GM12878 (cell line): ENCODE results near the gene SMOC1. TPM values are rescaled to one million over a fixed set of nuclear protein-coding genes. Genes with fewer than 3 reads are reported as not detected.

Source experiments
- ATAC-seq: fragments of 200-7000 bp; cut with Tn5 transposase; 3 replicates; pipeline ENCODE4 v1.9.1; 2020; ENCODE audit warnings: mild to moderate bottlenecking, moderate library complexity
- BruUV-seq: library from RNA; stranded (reverse); fragments of 400-500 nt; replicated peaks from 2 replicates; lab custom pipeline; 2021; lab: Mats Ljungman, UMichigan
- CTCF ChIA-PET: fragments of 300-600 bp; sonication (Branson Sonifier 250); formaldehyde crosslinking; extraction: SDS; loops from one replicate; lab custom pipeline; 2021; ENCODE audit warnings: inconsistent platforms; lab: Yijun Ruan, JAX
- POLR2A ChIA-PET: fragments of 350-600 bp; formaldehyde crosslinking; extraction: SDS; loops from one replicate; lab custom pipeline; 2021; ENCODE audit warnings: inconsistent platforms; lab: Charles Lee
- RAD21 ChIA-PET: fragments of 300-600 bp; sonication (Branson Sonifier 250); formaldehyde crosslinking; loops from one replicate; lab custom pipeline; 2023; ENCODE audit warnings: antibody characterized with exemption; ENCODE audit not compliant: unreplicated experiment; lab: Charles Lee
- SMC1A ChIA-PET: fragments of 300-600 bp; sonication (Branson Sonifier 250); formaldehyde crosslinking; loops from one replicate; lab custom pipeline; 2023; ENCODE audit not compliant: unreplicated experiment, uncharacterized antibody; lab: Charles Lee
- DNase-seq: peaks from one replicate; pipeline ENCODE4 v3.0.0-alpha.2; 2011; ENCODE audit warnings: low read depth, low spot score
- FAIRE-seq: peaks from 3 replicates; lab custom pipeline; 2011; peaks lifted over from hg19 to GRCh38; lab: Jason Lieb, UNC
- H2AFZ ChIP-seq: 2 replicates; pipeline ENCODE4 v1.6.0; 2011; ENCODE audit warnings: low read depth, low read length, control low read depth; ENCODE audit not compliant: control insufficient read depth
- H3K27ac ChIP-seq: 2 replicates; pipeline ENCODE4 v1.5.1; 2011; ENCODE audit warnings: control low read depth; ENCODE audit not compliant: control insufficient read depth, insufficient read depth
- H3K27me3 ChIP-seq, 2 experiments: replicated peaks in 1 of 2; 2 replicates each; pipeline versions ENCODE4 v1.6.0 to v1.6.1; 2011; ENCODE audit warnings: low read length in 1 of 2; ENCODE audit not compliant: control insufficient read depth in 2 of 2, insufficient read depth in 2 of 2
- H3K36me3 ChIP-seq, 2 experiments: 2 replicates each; pipeline ENCODE4 v1.5.1; 2011; ENCODE audit warnings: low read length in 1 of 2; ENCODE audit not compliant: control insufficient read depth in 2 of 2, insufficient read depth in 2 of 2
- H3K4me1 ChIP-seq: 2 replicates; pipeline ENCODE4 v1.6.1; 2011; ENCODE audit warnings: mild to moderate bottlenecking, low read length, moderate library complexity, mixed read lengths; ENCODE audit not compliant: control insufficient read depth, insufficient read depth
- H3K4me2 ChIP-seq: 2 replicates; pipeline ENCODE4 v1.6.0; 2011; ENCODE audit warnings: control low read depth; ENCODE audit not compliant: control insufficient read depth, insufficient read depth
- H3K4me3 ChIP-seq: fragments of 200-600 bp; sonication (generic); 2 replicates; pipeline ENCODE4 v1.5.1; 2016
- H3K79me2 ChIP-seq: 2 replicates; pipeline ENCODE4 v1.6.0; 2011; ENCODE audit warnings: low read length; ENCODE audit not compliant: control insufficient read depth, insufficient read depth
- H3K9ac ChIP-seq: 2 replicates; pipeline ENCODE4 v1.8.0; 2011; ENCODE audit warnings: low read length, control low read depth, mixed read lengths; ENCODE audit not compliant: control insufficient read depth, insufficient read depth
- H3K9me3 ChIP-seq: replicated peaks from 3 replicates; pipeline ENCODE4 v1.5.1; 2011; ENCODE audit warnings: mild to moderate bottlenecking, low read length; ENCODE audit not compliant: control insufficient read depth, insufficient read depth
- H4K20me1 ChIP-seq: 2 replicates; pipeline ENCODE4 v1.6.0; 2011; ENCODE audit not compliant: control insufficient read depth, insufficient read depth
- CEBPB ChIP-seq, 2 experiments: fragments of 150-350 bp in 1 of 2; IDR thresholded peaks; 2 replicates each; pipeline ENCODE4 v1.6.1; 2012 to 2014; ENCODE audit warnings: low read depth in 2 of 2, low read length in 2 of 2, borderline replicate concordance in 1 of 2, inconsistent platforms in 1 of 2
- FOXK2 ChIP-seq: fragments of 450-650 bp; IDR thresholded peaks from 2 replicates; pipeline ENCODE4 v1.6.1; 2017; ENCODE audit warnings: mild to moderate bottlenecking, moderate library complexity
- MXI1 ChIP-seq: fragments of 150-350 bp; IDR thresholded peaks from 2 replicates; pipeline ENCODE4 v1.6.1; 2011; ENCODE audit warnings: low read depth, mild to moderate bottlenecking, inconsistent platforms, low read length, improper control_type of control experiment
- MYB ChIP-seq: fragments of 150-350 bp; IDR thresholded peaks from 2 replicates; pipeline ENCODE4 v1.6.1; 2014; ENCODE audit warnings: mild to moderate bottlenecking, low read depth, low read length, borderline replicate concordance
- PAX5 ChIP-seq: IDR thresholded peaks from 2 replicates; pipeline ENCODE4 v1.6.1; 2011; ENCODE audit warnings: low read depth, low read length, borderline replicate concordance
- RAD51 ChIP-seq: fragments of 450-650 bp; IDR thresholded peaks from 2 replicates; pipeline ENCODE4 v1.6.1; 2016; ENCODE audit warnings: moderate library complexity, mild to moderate bottlenecking, inconsistent platforms
- RB1 ChIP-seq: fragments of 450-650 bp; formaldehyde crosslinking; IDR thresholded peaks from 2 replicates; pipeline ENCODE4 v1.6.1; 2017; ENCODE audit warnings: mild to moderate bottlenecking, borderline replicate concordance
- WGBS: methylation state at CpG from one replicate; pipeline ENCODE4 v1.1.6; 2016; ENCODE audit warnings: low lambda C conversion rate; ENCODE audit not compliant: insufficient replicate concordance, insufficient coverage; ENCODE audit errors: missing lambda C conversion rate; 5-methylcytosine and 5-hydroxymethylcytosine counted together
- in situ Hi-C: fragments of 300-500 bp; cut with MboI; formaldehyde crosslinking; loops from 9 replicates; pipeline ENCODE4 v1.14.3; 2018; ENCODE audit warnings: mixed read lengths
- intact Hi-C: fragments of 100-400 bp; cut with micrococcal nuclease; formaldehyde crosslinking; loops from one replicate; pipeline ENCODE4 v1.14.2; 2022; ENCODE audit not compliant: unreplicated experiment
- polyA plus RNA-seq, 11 experiments: library from polyadenylated mRNA; depleted of rRNA in 4 of 11; unstranded in 6 of 11; stranded (reverse) in 5 of 11; fragments of >200 nt; fragmentation: Nextera tagmentation in 4 of 11; fragmentation: Illumina TruSeq in 1 of 11; extraction: Ambion mirVana in 4 of 11; extraction: Trizol in 1 of 11; gene quantifications; 1 replicate in 1 of 11; 2 replicates in 10 of 11; pipeline versions ENCODE4 v1.2.1 to v1.2.3, GENCODE V29; 2011 to 2016; ENCODE audit warnings: inconsistent platforms in 2 of 11, missing spikeins in 2 of 11, low read depth in 1 of 11
- total RNA-seq, 4 experiments: library from RNA; depleted of rRNA in 3 of 4; stranded (reverse); fragments of >200 nt in 3 of 4; fragmentation: Illumina TruSeq in 1 of 4; extraction: Trizol in 1 of 4; gene quantifications; 2 replicates each; pipeline versions ENCODE4 v1.2.1 to v1.2.3, GENCODE V29; 2013 to 2021
- TF ChIP-seq, protein P1 (sequence below): IDR thresholded peaks from 2 replicates; pipeline ENCODE4 v1.6.1; 2012; ENCODE audit warnings: mild to moderate bottlenecking, low read depth, low read length
- TF ChIP-seq, protein P2 (sequence below): fragments of 450-650 bp; IDR thresholded peaks from 2 replicates; pipeline ENCODE4 v1.6.1; 2017; ENCODE audit warnings: low read depth, mild to moderate bottlenecking, moderate library complexity
- TF ChIP-seq, protein P3 (sequence below): fragments of 450-650 bp; IDR thresholded peaks from 2 replicates; pipeline ENCODE4 v1.6.1; 2014; ENCODE audit warnings: mild to moderate bottlenecking
- TF ChIP-seq, protein P4 (sequence below): IDR thresholded peaks from 2 replicates; pipeline ENCODE4 v1.6.1; 2012; ENCODE audit warnings: low read depth, low read length, improper control_type of control experiment
- TF ChIP-seq, protein P5 (sequence below): fragments of 150-350 bp; IDR thresholded peaks from 2 replicates; pipeline ENCODE4 v1.6.1; 2014; ENCODE audit warnings: mild to moderate bottlenecking, low read depth, low read length

The SMOC1 gene
- total and polyA plus RNA-seq, 10 of the 15 experiments (the other 5 are each of a cell fraction or from before 2014, with no cell fraction given), result 0.03 to 0.26 (median 0.14) TPM; not detected in 7

DNA sequence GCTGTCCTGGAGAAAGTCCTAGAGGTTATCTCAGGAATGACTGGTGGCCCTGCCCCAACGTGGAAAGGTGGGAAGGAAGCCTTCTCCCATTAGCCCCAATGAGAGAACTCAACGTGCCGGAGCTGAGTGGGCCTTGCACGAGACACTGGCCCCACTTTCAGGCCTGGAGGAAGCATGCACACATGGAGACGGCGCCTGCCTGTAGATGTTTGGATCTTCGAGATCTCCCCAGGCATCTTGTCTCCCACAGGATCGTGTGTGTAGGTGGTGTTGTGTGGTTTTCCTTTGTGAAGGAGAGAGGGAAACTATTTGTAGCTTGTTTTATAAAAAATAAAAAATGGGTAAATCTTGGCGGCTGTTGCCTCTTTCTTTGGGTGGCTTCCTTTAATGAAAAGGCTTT is 152.8 kb downstream of the SMOC1 start:
- POLR2A ChIA-PET, result no interaction called here
- intact Hi-C loops, result no loop called here
- WGBS, result 30% methylated on average over 9 of the region's 9 CpGs

More for the DNA sequence above, 152.8 kb downstream of the SMOC1 start:
- Histone ChIP-seq H2AFZ (no peak overlapping the region), H3K4me3 (no peak overlapping the region), H3K9me3 (no peaks in the 10 kb centered on the region), H3K4me1 (no peaks in the 10 kb centered on the region), H4K20me1 (no peaks in the 10 kb centered on the region; the same call in 1 of the 2 replicates), H3K4me2 (no peak overlapping the region), H3K36me3 (no peaks in the 10 kb centered on the region), H3K9ac (no peak overlapping the region), H3K79me2 (no peaks in the 10 kb centered on the region), H3K27ac (no peak overlapping the region), H3K27me3 (no peaks in the 10 kb centered on the region; a peak in 1 of 4 replicates)
- CTCF ChIA-PET, result interaction anchor here (1.5 to 1.6 kb wide), 2 partner anchors 213 to 302 kb away, joined by 3 to 5 read pairs; no protein-coding TSS in a partner anchor
- in situ Hi-C loops, result no loop called here
- FAIRE-seq (no peak), DNase-seq (no peak), ATAC-seq (no peak)
- RAD21 ChIA-PET, result no interaction called here
- BruUV-seq, result no TSS peak
- TF ChIP-seq PAX5 (no peak), RAD51 (no peak), CEBPB (IDR thresholded peaks at IDR 0.05; ENCODE audit: borderline replicate concordance in 1 of 2, low read depth in 2 of 2, low read length in 2 of 2) (no peak), FOXK2 (no peak), MYB (no peak), MXI1 (no peak), RB1 (no peak)
- TF ChIP-seq, protein P1, sequence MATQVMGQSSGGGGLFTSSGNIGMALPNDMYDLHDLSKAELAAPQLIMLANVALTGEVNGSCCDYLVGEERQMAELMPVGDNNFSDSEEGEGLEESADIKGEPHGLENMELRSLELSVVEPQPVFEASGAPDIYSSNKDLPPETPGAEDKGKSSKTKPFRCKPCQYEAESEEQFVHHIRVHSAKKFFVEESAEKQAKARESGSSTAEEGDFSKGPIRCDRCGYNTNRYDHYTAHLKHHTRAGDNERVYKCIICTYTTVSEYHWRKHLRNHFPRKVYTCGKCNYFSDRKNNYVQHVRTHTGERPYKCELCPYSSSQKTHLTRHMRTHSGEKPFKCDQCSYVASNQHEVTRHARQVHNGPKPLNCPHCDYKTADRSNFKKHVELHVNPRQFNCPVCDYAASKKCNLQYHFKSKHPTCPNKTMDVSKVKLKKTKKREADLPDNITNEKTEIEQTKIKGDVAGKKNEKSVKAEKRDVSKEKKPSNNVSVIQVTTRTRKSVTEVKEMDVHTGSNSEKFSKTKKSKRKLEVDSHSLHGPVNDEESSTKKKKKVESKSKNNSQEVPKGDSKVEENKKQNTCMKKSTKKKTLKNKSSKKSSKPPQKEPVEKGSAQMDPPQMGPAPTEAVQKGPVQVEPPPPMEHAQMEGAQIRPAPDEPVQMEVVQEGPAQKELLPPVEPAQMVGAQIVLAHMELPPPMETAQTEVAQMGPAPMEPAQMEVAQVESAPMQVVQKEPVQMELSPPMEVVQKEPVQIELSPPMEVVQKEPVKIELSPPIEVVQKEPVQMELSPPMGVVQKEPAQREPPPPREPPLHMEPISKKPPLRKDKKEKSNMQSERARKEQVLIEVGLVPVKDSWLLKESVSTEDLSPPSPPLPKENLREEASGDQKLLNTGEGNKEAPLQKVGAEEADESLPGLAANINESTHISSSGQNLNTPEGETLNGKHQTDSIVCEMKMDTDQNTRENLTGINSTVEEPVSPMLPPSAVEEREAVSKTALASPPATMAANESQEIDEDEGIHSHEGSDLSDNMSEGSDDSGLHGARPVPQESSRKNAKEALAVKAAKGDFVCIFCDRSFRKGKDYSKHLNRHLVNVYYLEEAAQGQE, result no peak
- TF ChIP-seq, protein P2, sequence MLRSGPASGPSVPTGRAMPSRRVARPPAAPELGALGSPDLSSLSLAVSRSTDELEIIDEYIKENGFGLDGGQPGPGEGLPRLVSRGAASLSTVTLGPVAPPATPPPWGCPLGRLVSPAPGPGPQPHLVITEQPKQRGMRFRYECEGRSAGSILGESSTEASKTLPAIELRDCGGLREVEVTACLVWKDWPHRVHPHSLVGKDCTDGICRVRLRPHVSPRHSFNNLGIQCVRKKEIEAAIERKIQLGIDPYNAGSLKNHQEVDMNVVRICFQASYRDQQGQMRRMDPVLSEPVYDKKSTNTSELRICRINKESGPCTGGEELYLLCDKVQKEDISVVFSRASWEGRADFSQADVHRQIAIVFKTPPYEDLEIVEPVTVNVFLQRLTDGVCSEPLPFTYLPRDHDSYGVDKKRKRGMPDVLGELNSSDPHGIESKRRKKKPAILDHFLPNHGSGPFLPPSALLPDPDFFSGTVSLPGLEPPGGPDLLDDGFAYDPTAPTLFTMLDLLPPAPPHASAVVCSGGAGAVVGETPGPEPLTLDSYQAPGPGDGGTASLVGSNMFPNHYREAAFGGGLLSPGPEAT, result no peak
- TF ChIP-seq, protein P3, sequence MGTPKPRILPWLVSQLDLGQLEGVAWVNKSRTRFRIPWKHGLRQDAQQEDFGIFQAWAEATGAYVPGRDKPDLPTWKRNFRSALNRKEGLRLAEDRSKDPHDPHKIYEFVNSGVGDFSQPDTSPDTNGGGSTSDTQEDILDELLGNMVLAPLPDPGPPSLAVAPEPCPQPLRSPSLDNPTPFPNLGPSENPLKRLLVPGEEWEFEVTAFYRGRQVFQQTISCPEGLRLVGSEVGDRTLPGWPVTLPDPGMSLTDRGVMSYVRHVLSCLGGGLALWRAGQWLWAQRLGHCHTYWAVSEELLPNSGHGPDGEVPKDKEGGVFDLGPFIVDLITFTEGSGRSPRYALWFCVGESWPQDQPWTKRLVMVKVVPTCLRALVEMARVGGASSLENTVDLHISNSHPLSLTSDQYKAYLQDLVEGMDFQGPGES, result no peak
- TF ChIP-seq, protein P4, sequence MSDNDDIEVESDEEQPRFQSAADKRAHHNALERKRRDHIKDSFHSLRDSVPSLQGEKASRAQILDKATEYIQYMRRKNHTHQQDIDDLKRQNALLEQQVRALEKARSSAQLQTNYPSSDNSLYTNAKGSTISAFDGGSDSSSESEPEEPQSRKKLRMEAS, result no peak
- TF ChIP-seq, protein P5, sequence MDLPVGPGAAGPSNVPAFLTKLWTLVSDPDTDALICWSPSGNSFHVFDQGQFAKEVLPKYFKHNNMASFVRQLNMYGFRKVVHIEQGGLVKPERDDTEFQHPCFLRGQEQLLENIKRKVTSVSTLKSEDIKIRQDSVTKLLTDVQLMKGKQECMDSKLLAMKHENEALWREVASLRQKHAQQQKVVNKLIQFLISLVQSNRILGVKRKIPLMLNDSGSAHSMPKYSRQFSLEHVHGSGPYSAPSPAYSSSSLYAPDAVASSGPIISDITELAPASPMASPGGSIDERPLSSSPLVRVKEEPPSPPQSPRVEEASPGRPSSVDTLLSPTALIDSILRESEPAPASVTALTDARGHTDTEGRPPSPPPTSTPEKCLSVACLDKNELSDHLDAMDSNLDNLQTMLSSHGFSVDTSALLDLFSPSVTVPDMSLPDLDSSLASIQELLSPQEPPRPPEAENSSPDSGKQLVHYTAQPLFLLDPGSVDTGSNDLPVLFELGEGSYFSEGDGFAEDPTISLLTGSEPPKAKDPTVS, result no peak
- SMC1A ChIA-PET, result interaction anchor here (1.1 kb wide), 1 partner anchor 73 kb away, joined by 3 read pairs; no protein-coding TSS in a partner anchor
